ENCODE data around the gene SPRR5. TPM values are rescaled to one million over a fixed set of nuclear protein-coding genes. Genes with fewer than 3 reads are reported as not detected.

SPRR5 gene
- total and polyA plus RNA-seq, 2 of the 4 experiments (the other 2 are of a cell fraction), result not detected

DNA sequence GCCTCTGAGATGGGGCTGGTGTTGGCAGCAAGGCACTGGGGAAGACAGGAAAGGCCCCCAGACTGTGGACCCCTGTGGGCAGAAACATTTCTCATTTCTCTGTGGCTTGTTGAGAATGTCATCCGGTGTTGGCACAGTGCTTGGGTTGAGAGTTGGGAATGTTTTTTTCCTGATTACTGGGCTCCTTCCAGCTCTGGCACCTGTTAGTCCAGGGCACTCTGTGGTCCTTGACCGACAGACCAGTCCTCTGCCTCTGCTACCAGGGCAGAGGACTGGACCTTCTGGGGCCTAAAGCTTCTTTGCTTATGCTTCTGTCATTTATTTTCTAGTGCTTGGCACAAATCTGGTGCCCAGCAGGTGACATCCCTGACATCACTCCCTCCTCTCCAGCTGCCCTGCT is 4.8 kb upstream of the SPRR5 start:
- no peak overlapping the region for H4K8ac ChIP-seq (ENCODE audit: low read depth in 2 of 2, low read length in 2 of 2)
- H3K4me1 ChIP-seq (ENCODE audit: control insufficient read depth, insufficient read depth, low read length), result no peaks in the 10 kb centered on the region
- in situ Hi-C loops (cut with MboI; ENCODE audit: low sequenced_read_pairs) (no loop called here), dilution Hi-C loops (cut with HindIII; ENCODE audit: low sequenced_read_pairs, unreplicated experiment) (no loop called here), intact Hi-C loops (cut with micrococcal nuclease) (no loop called here)
- no peak overlapping the region for H3K23ac ChIP-seq (ENCODE audit: low read depth, low read length)
- no peaks in the 10 kb centered on the region for H3K27me3 ChIP-seq (ENCODE audit: control insufficient read depth, insufficient read depth, low read length)
- H2AK9ac ChIP-seq (replicated peaks; ENCODE audit: low read depth, low read length, poor library complexity), result no peak overlapping the region
- H3K4me3 ChIP-seq (ENCODE audit: insufficient read depth, low read depth, low read length), result no peak overlapping the region
- H3K9me1 ChIP-seq (ENCODE audit: insufficient read depth, low read length), result no peaks in the 10 kb centered on the region
- no peak for DNase-seq
- no peak overlapping the region for H2BK15ac ChIP-seq (ENCODE audit: low read depth, low read length)
- H4K20me1 ChIP-seq (ENCODE audit: insufficient read depth, low read length), result no peaks in the 10 kb centered on the region
- no peak overlapping the region for H3K27ac ChIP-seq (ENCODE audit: insufficient read depth, low read length)
- no peak overlapping the region for H3K4ac ChIP-seq (ENCODE audit: low read depth, low read length)
- CTCF ChIA-PET, result no interaction called here
- TF ChIP-seq, protein P1, sequence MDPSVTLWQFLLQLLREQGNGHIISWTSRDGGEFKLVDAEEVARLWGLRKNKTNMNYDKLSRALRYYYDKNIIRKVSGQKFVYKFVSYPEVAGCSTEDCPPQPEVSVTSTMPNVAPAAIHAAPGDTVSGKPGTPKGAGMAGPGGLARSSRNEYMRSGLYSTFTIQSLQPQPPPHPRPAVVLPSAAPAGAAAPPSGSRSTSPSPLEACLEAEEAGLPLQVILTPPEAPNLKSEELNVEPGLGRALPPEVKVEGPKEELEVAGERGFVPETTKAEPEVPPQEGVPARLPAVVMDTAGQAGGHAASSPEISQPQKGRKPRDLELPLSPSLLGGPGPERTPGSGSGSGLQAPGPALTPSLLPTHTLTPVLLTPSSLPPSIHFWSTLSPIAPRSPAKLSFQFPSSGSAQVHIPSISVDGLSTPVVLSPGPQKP (IDR thresholded peaks at IDR 0.05; ENCODE audit: borderline replicate concordance, low read depth, low read length), result no peak
- TF ChIP-seq SMC3 (IDR thresholded peaks at IDR 0.05; ENCODE audit: low read depth, low read length), result no peak
- TF ChIP-seq MAFK (IDR thresholded peaks at IDR 0.05; ENCODE audit: low read depth, low read length), result no peak
- TF ChIP-seq POLR2A (IDR thresholded peaks at IDR 0.05; ENCODE audit: low read depth, low read length), result no peak
- no peak for TF ChIP-seq CEBPB (IDR thresholded peaks at IDR 0.05; ENCODE audit: low read depth, low read length)
- TF ChIP-seq MXI1 (IDR thresholded peaks at IDR 0.05; ENCODE audit: borderline replicate concordance, low read depth, low read length), result no peak
- TF ChIP-seq RAD21 (IDR thresholded peaks at IDR 0.05; ENCODE audit: low read length), result no peak
- H2BK20ac ChIP-seq (ENCODE audit: low read depth, low read length), result no peak overlapping the region
- 38% methylated on average over 1 of the region's 2 CpGs; no CpG with 5 or more reads in 1 of the 2 experiments for WGBS, 2 experiments (ENCODE audit: extremely low coverage in 2 of 2, insufficient read length in 1 of 2)
- H3K9ac ChIP-seq (ENCODE audit: low read depth, low read length), result no peak overlapping the region
- no peaks in the 10 kb centered on the region; the same call in 1 of the 2 replicates for H3K9me3 ChIP-seq (ENCODE audit: control insufficient read depth, insufficient read depth, low read length)
- H3K56ac ChIP-seq (ENCODE audit: extremely low read depth, insufficient read depth, low read length), result no peak overlapping the region
- POLR2A ChIA-PET (ENCODE audit: unreplicated experiment), result no interaction called here
- no TSS peak for BruUV-seq (replicated peaks)
- no peak overlapping the region for H2AK5ac ChIP-seq (ENCODE audit: low read depth, low read length)
- no peak overlapping the region for H2BK5ac ChIP-seq (ENCODE audit: low read depth, low read length, poor library complexity, severe bottlenecking)
- no peak overlapping the region for H3K18ac ChIP-seq (ENCODE audit: low read depth, low read length)
- no peak overlapping the region for H3K4me2 ChIP-seq (ENCODE audit: low read depth, low read length)
- no peak overlapping the region for H4K91ac ChIP-seq (ENCODE audit: insufficient read depth, low read depth, low read length)
- no peaks in the 10 kb centered on the region for H3K79me1 ChIP-seq (ENCODE audit: low read depth in 1 of 2, low read length in 2 of 2)
- H3K36me3 ChIP-seq (ENCODE audit: control insufficient read depth, insufficient read depth, low read length), result no peaks in the 10 kb centered on the region
- no peak overlapping the region for H2BK120ac ChIP-seq (ENCODE audit: low read depth, low read length)
- no peak for ATAC-seq (ENCODE audit: low read depth)
- no peak overlapping the region for H3K14ac ChIP-seq (replicated peaks; ENCODE audit: low read depth, low read length)
- no peak overlapping the region for H2AFZ ChIP-seq (replicated peaks; ENCODE audit: low read length, poor library complexity)
- no peak overlapping the region for H4K5ac ChIP-seq (ENCODE audit: low read depth, low read length)

Data from IMR-90 (cell line).